CD4-positive, alpha-beta T cell (primary cell): ENCODE measurements around the gene RBM20. TPM values are rescaled to one million over a fixed set of nuclear protein-coding genes. Genes with fewer than 3 reads are reported as not detected.

Experiments used
- ATAC-seq: fragments of 200-7000 bp; cut with Tn5 transposase; one replicate; pipeline ENCODE4 v1.10.0; 2022; ENCODE audit warnings: mild to moderate bottlenecking; ENCODE audit not compliant: poor library complexity
- CTCF ChIA-PET: fragments of 350-600 bp; sonication (Branson Sonifier 250); formaldehyde crosslinking; loops from one replicate; lab custom pipeline; 2021; ENCODE audit warnings: antibody characterized with exemption, inconsistent platforms; lab: Charles Lee
- POLR2A ChIA-PET: fragments of 350-600 bp; sonication (Branson Sonifier 250); formaldehyde crosslinking; loops from one replicate; lab custom pipeline; 2021; ENCODE audit warnings: antibody characterized with exemption, inconsistent platforms; lab: Charles Lee
- DNase-seq, 14 experiments: peaks; one replicate each; pipeline ENCODE4 v3.0.0-alpha.2; 2013 to 2020; ENCODE audit warnings: mixed read lengths in 2 of 14
- H3K27ac ChIP-seq, 2 donors: one replicate each; pipeline versions ENCODE4 v1.5.1 to v1.7.0; 2013; ENCODE audit warnings: low read length in 2 of 2, low read depth in 1 of 2, mild to moderate bottlenecking in 1 of 2
- H3K27me3 ChIP-seq, 2 experiments: 1 replicate in 1 of 2; 2 replicates in 1 of 2; pipeline versions ENCODE4 v1.6.1 to v1.7.0; 2013; ENCODE audit warnings: low read length in 2 of 2, control low read depth in 1 of 2, mild to moderate bottlenecking in 1 of 2, moderate library complexity in 1 of 2; ENCODE audit not compliant: insufficient read depth in 2 of 2, control insufficient read depth in 1 of 2
- H3K36me3 ChIP-seq: one replicate; pipeline ENCODE4 v1.6.1; 2013; ENCODE audit warnings: low read length, control low read depth; ENCODE audit not compliant: insufficient read depth
- H3K4me1 ChIP-seq: one replicate; pipeline ENCODE4 v1.6.1; 2013; ENCODE audit warnings: low read length, control low read depth; ENCODE audit not compliant: insufficient read depth
- H3K4me3 ChIP-seq: one replicate; pipeline ENCODE4 v1.5.1; 2013; ENCODE audit warnings: mild to moderate bottlenecking, low read length, moderate library complexity
- H3K9me3 ChIP-seq, 2 experiments: 1 replicate in 1 of 2; 2 replicates in 1 of 2; pipeline versions ENCODE4 v1.6.1 to v1.7.0; 2013; ENCODE audit warnings: low read length in 2 of 2, mild to moderate bottlenecking in 2 of 2, control low read depth in 1 of 2, moderate library complexity in 1 of 2; ENCODE audit not compliant: control insufficient read depth in 1 of 2, insufficient read depth in 1 of 2
- H3K27ac Mint-ChIP-seq: one replicate; pipeline ENCODE4 v1.8.0; 2020; ENCODE audit warnings: mixed read lengths
- H3K27me3 Mint-ChIP-seq: one replicate; pipeline ENCODE4 v1.8.0; 2021; ENCODE audit warnings: mixed read lengths
- H3K36me3 Mint-ChIP-seq: one replicate; pipeline ENCODE4 v1.8.0; 2021; ENCODE audit warnings: low read depth, mixed read lengths
- H3K4me1 Mint-ChIP-seq: one replicate; pipeline ENCODE4 v1.8.0; 2021; ENCODE audit warnings: low read depth, mixed read lengths
- H3K4me3 Mint-ChIP-seq: one replicate; pipeline ENCODE4 v1.8.0; 2020; ENCODE audit warnings: mild to moderate bottlenecking, mixed read lengths
- H3K9me3 Mint-ChIP-seq: one replicate; pipeline ENCODE4 v1.8.0; 2020; ENCODE audit warnings: mixed read lengths
- CTCF ChIP-seq: fragments of 200-600 bp; IDR thresholded peaks from one replicate; pipeline ENCODE4 v1.8.0; 2022; ENCODE audit warnings: antibody characterized with exemption, mild to moderate bottlenecking
- intact Hi-C, 2 experiments: fragments of 100-400 bp; cut with DNase I in 1 of 2; cut with micrococcal nuclease in 1 of 2; formaldehyde crosslinking; loops; one replicate each; pipeline versions ENCODE4 v1.15.1 to v1.9.0; 2023 to 2025; cut with DNase I, micrococcal nuclease
- total RNA-seq, 174 experiments: library from RNA in 2 of 174; stranded (reverse) in 2 of 174; gene quantifications; one replicate each; pipeline ENCODE4 v1.2.3 and lab custom pipeline; 2021 to 2026

The RBM20 gene
- total RNA-seq, 2 experiments from 2014 or later = 0.91 to 1.1 TPM

GRCh38 chr10:110686047-110686446 lies 41.9 kb downstream of the RBM20 start:
- TF ChIP-seq CTCF = no peak
- Mint-ChIP-seq H3K4me3 (no peak overlapping the region), H3K36me3 (no peaks in the 10 kb centered on the region), H3K27ac (no peak overlapping the region), H3K27me3 (peaks cover 4% of the 10 kb centered on the region), H3K4me1 (no peaks in the 10 kb centered on the region), H3K9me3 (no peaks in the 10 kb centered on the region)
- Histone ChIP-seq H3K9me3 (no peaks in the 10 kb centered on the region), H3K36me3 (no peaks in the 10 kb centered on the region), H3K4me1 (no peaks in the 10 kb centered on the region), H3K27me3 (no peaks in the 10 kb centered on the region), H3K4me3 (no peak overlapping the region), H3K27ac (no peak overlapping the region)
- ChIA-PET CTCF (interaction anchor here (1.5 kb wide), 1 partner anchor 25 kb away, joined by 3 read pairs; no protein-coding TSS in a partner anchor), POLR2A (no interaction called here)
- intact Hi-C loops = no loop called here
- no peak for ATAC-seq
- no peak for DNase-seq

GRCh38 chr10:110686949-110687348 lies 42.8 kb downstream of the RBM20 start:
- ChIA-PET POLR2A (no interaction called here), CTCF (interaction anchor here (1.5 kb wide), 1 partner anchor 24 kb away, joined by 3 read pairs; no protein-coding TSS in a partner anchor)
- H3K36me3 Mint-ChIP-seq = no peaks in the 10 kb centered on the region
- no peaks in the 10 kb centered on the region for H3K4me1 ChIP-seq
- intact Hi-C loops = no loop called here
- no peaks in the 10 kb centered on the region for H3K36me3 ChIP-seq
- peaks cover 4% of the 10 kb centered on the region for H3K27me3 Mint-ChIP-seq
- no peaks in the 10 kb centered on the region for H3K9me3 Mint-ChIP-seq
- no peak for DNase-seq
- H3K4me3 ChIP-seq = no peak overlapping the region
- no peaks in the 10 kb centered on the region for H3K9me3 ChIP-seq
- TF ChIP-seq CTCF = no peak
- no peak overlapping the region for H3K27ac Mint-ChIP-seq
- ATAC-seq = no peak
- no peak overlapping the region for H3K27ac ChIP-seq
- H3K4me3 Mint-ChIP-seq = no peak overlapping the region
- H3K27me3 ChIP-seq = no peaks in the 10 kb centered on the region
- H3K4me1 Mint-ChIP-seq = no peaks in the 10 kb centered on the region

DNA sequence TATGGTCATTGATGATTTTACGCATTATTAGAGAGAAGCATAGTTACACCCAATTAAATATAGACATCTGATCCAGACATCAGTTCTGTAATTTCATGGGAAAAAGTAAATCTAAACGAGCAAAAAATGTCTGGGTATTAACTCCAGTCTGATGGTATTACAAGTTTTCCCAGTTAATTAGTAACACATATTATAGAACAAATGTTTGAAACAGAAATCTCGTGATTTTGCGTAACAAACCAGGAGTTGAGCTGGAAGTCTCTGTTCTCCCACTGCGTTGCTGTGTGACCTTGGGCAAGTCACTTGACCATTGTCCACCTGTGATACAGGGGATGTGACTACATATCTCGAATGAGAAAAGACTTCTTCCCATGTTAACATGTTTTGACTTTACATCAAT lies 43.3 kb downstream of the RBM20 start:
- CTCF ChIA-PET = interaction anchor here (2.2 kb wide), 1 partner anchor 15 kb away, joined by 6 read pairs; no protein-coding TSS in a partner anchor
- Histone ChIP-seq H3K27me3 (no peaks in the 10 kb centered on the region), H3K9me3 (no peaks in the 10 kb centered on the region), H3K4me3 (no peak overlapping the region), H3K27ac (no peak overlapping the region), H3K4me1 (no peaks in the 10 kb centered on the region), H3K36me3 (no peaks in the 10 kb centered on the region)
- ATAC-seq (no peak), DNase-seq (no peak)
- no peaks in the 10 kb centered on the region for H3K36me3 Mint-ChIP-seq
- H3K9me3 Mint-ChIP-seq = no peaks in the 10 kb centered on the region
- POLR2A ChIA-PET = no interaction called here
- intact Hi-C loops = no loop called here
- peaks cover 4% of the 10 kb centered on the region for H3K27me3 Mint-ChIP-seq
- no peak overlapping the region for H3K4me3 Mint-ChIP-seq
- no peaks in the 10 kb centered on the region for H3K4me1 Mint-ChIP-seq
- H3K27ac Mint-ChIP-seq = no peak overlapping the region
- no peak for TF ChIP-seq CTCF
